Caco-2 (cell line): ENCODE measurements around the gene ABL1. TPM values are rescaled to one million over a fixed set of nuclear protein-coding genes. Genes with fewer than 3 reads are reported as not detected.

ENCODE experiments used
- BruUV-seq: library from RNA; stranded (reverse); fragments of 400-500 nt; replicated peaks from 2 replicates; lab custom pipeline; 2021; lab: Mats Ljungman, UMichigan
- CTCF ChIA-PET: fragments of 300-600 bp; sonication (Branson Sonifier 250); formaldehyde crosslinking; loops from one replicate; lab custom pipeline; 2022; ENCODE audit warnings: antibody characterized with exemption; lab: Charles Lee
- POLR2A ChIA-PET: fragments of 300-600 bp; sonication (Branson Sonifier 250); formaldehyde crosslinking; loops from one replicate; lab custom pipeline; 2022; ENCODE audit warnings: antibody characterized with exemption; lab: Charles Lee
- DNase-seq, 2 experiments: peaks; one replicate each; pipeline versions ENCODE4 v3.0.0 to v3.0.0-alpha.2; 2020 to 2022
- H3K27me3 ChIP-seq: replicated peaks from 2 replicates; pipeline ENCODE4 v1.6.0; 2011; ENCODE audit warnings: low read length; ENCODE audit not compliant: control insufficient read depth, insufficient read depth
- H3K36me3 ChIP-seq: 2 replicates; pipeline ENCODE4 v1.5.1; 2011; ENCODE audit warnings: low read length; ENCODE audit not compliant: control insufficient read depth, insufficient read depth
- H3K4me1 ChIP-seq: fragments of 250-450 bp; sonication (Bioruptor Pico); 2 replicates; pipeline ENCODE4 v1.5.1; 2020; ENCODE audit warnings: mild to moderate bottlenecking
- H3K4me3 ChIP-seq: 2 replicates; pipeline ENCODE4 v1.5.1; 2011; ENCODE audit warnings: low read depth, mild to moderate bottlenecking, control low read depth, low read length
- H3K9me3 ChIP-seq: fragments of 250-450 bp; sonication (Bioruptor Pico); 2 replicates; pipeline ENCODE4 v1.5.1; 2020; ENCODE audit warnings: mild to moderate bottlenecking, moderate library complexity
- H3K27ac Mint-ChIP-seq: one replicate; pipeline ENCODE4 v1.8.0; 2022; ENCODE audit warnings: mixed read lengths; ENCODE audit not compliant: unreplicated experiment
- H3K27me3 Mint-ChIP-seq: one replicate; pipeline ENCODE4 v1.8.0; 2022; ENCODE audit warnings: mixed read lengths; ENCODE audit not compliant: insufficient read depth, unreplicated experiment
- H3K36me3 Mint-ChIP-seq: one replicate; pipeline ENCODE4 v1.8.0; 2022; ENCODE audit warnings: mild to moderate bottlenecking, mixed read lengths; ENCODE audit not compliant: insufficient read depth, unreplicated experiment
- H3K4me1 Mint-ChIP-seq: one replicate; pipeline ENCODE4 v1.8.0; 2022; ENCODE audit warnings: low read depth, mixed read lengths; ENCODE audit not compliant: unreplicated experiment
- H3K4me3 Mint-ChIP-seq: one replicate; pipeline ENCODE4 v1.8.0; 2022; ENCODE audit warnings: mild to moderate bottlenecking, moderate library complexity, mixed read lengths; ENCODE audit not compliant: unreplicated experiment
- H3K9me3 Mint-ChIP-seq: one replicate; pipeline ENCODE4 v1.8.0; 2022; ENCODE audit warnings: mixed read lengths; ENCODE audit not compliant: unreplicated experiment
- CTCF ChIP-seq, 2 experiments: fragments of 200-600 bp in 1 of 2; IDR thresholded peaks; 1 replicate in 1 of 2; 2 replicates in 1 of 2; pipeline versions ENCODE4 v1.5.1 to v1.8.0; 2011 to 2022; ENCODE audit warnings: antibody characterized with exemption in 1 of 2, control low read depth in 1 of 2, inconsistent platforms in 1 of 2, low read depth in 1 of 2, low read length in 1 of 2, mild to moderate bottlenecking in 1 of 2, moderate library complexity in 1 of 2; ENCODE audit not compliant: insufficient read depth in 1 of 2, severe bottlenecking in 1 of 2, unreplicated experiment in 1 of 2
- intact Hi-C: fragments of 100-400 bp; cut with micrococcal nuclease; formaldehyde crosslinking; loops from one replicate; pipeline ENCODE4 v1.10.0; 2022; ENCODE audit not compliant: unreplicated experiment
- total RNA-seq: library from RNA; stranded (reverse); gene quantifications from 2 replicates; pipeline ENCODE4 v1.2.3, GENCODE V29; 2022

Gene ABL1
- total RNA-seq, 1 experiment from 2014 or later, result 55.2 TPM

GRCh38 chr9:130839132-130840111 is 4.4 kb downstream of the ABL1 start:
- H3K27ac Mint-ChIP-seq, result no peak overlapping the region
- Histone ChIP-seq H3K36me3 (no peaks in the 10 kb centered on the region), H3K4me3 (no peak overlapping the region), H3K9me3 (no peaks in the 10 kb centered on the region), H3K27me3 (no peaks in the 10 kb centered on the region), H3K4me1 (peaks cover 4% of the 10 kb centered on the region; the same call in 1 of the 2 replicates)
- no peak overlapping the region for H3K4me3 Mint-ChIP-seq
- CTCF ChIA-PET, result interaction anchor here (0.8 kb wide), 1 partner anchor 138 kb away, joined by 4 read pairs; no protein-coding TSS in a partner anchor
- POLR2A ChIA-PET, result no interaction called here
- no TSS peak for BruUV-seq
- no peak for DNase-seq
- H3K36me3 Mint-ChIP-seq, result peaks cover 15% of the 10 kb centered on the region
- intact Hi-C loops, result no loop called here
- no peak for TF ChIP-seq CTCF (IDR thresholded peaks at IDR 0.05; ENCODE audit: insufficient read depth in 1 of 2, low read depth in 1 of 2, low read length in 1 of 2, severe bottlenecking in 1 of 2, unreplicated experiment in 1 of 2)
- H3K4me1 Mint-ChIP-seq, result peaks cover 21% of the 10 kb centered on the region
- H3K27me3 Mint-ChIP-seq, result no peaks in the 10 kb centered on the region
- no peaks in the 10 kb centered on the region for H3K9me3 Mint-ChIP-seq

- Histone ChIP-seq H3K4me1 (peaks cover 4% of the 10 kb centered on the region; the same call in 1 of the 2 replicates), H3K4me3 (no peak overlapping the region), H3K36me3 (no peaks in the 10 kb centered on the region), H3K9me3 (no peaks in the 10 kb centered on the region), H3K27me3 (no peaks in the 10 kb centered on the region)
- POLR2A ChIA-PET, result no interaction called here
- Mint-ChIP-seq H3K4me3 (no peak overlapping the region), H3K9me3 (no peaks in the 10 kb centered on the region), H3K27me3 (no peaks in the 10 kb centered on the region), H3K36me3 (peaks cover 5% of the 10 kb centered on the region), H3K27ac (no peak overlapping the region), H3K4me1 (peaks cover 18% of the 10 kb centered on the region)
- intact Hi-C loops, result no loop called here
- CTCF ChIA-PET, result interaction anchor here (1.2 kb wide), 1 partner anchor 24 kb away, joined by 6 read pairs; no protein-coding TSS in a partner anchor
- DNase-seq, result no peak
- no TSS peak for BruUV-seq
- TF ChIP-seq CTCF (IDR thresholded peaks at IDR 0.05; ENCODE audit: insufficient read depth in 1 of 2, low read depth in 1 of 2, low read length in 1 of 2, severe bottlenecking in 1 of 2, unreplicated experiment in 1 of 2), result no peak
These were observed 7.5 kb downstream of the ABL1 start for GRCh38 chr9:130842545-130842944.

GRCh38 chr9:130843049-130843908 is 8.2 kb downstream of the ABL1 start:
- intact Hi-C loops, result no loop called here
- Histone ChIP-seq H3K4me1 (peaks cover 4% of the 10 kb centered on the region; the same call in 1 of the 2 replicates), H3K4me3 (no peak overlapping the region), H3K36me3 (no peaks in the 10 kb centered on the region), H3K9me3 (no peaks in the 10 kb centered on the region), H3K27me3 (no peaks in the 10 kb centered on the region)
- Mint-ChIP-seq H3K36me3 (peaks cover 5% of the 10 kb centered on the region), H3K27me3 (no peaks in the 10 kb centered on the region), H3K4me1 (peaks cover 16% of the 10 kb centered on the region), H3K4me3 (no peak overlapping the region), H3K27ac (peak overlapping the region; percentile 52), H3K9me3 (no peaks in the 10 kb centered on the region)
- POLR2A ChIA-PET, result no interaction called here
- BruUV-seq, result no TSS peak
- no peak for TF ChIP-seq CTCF (IDR thresholded peaks at IDR 0.05; ENCODE audit: insufficient read depth in 1 of 2, low read depth in 1 of 2, low read length in 1 of 2, severe bottlenecking in 1 of 2, unreplicated experiment in 1 of 2)
- no peak for DNase-seq
- CTCF ChIA-PET, result interaction anchor here (1.2 kb wide), 1 partner anchor 23 kb away, joined by 6 read pairs; no protein-coding TSS in a partner anchor
